Mesothelial cell of epicardium (in vitro differentiated cells): ENCODE data around the gene ZDHHC11. TPM values are rescaled to one million over a fixed set of nuclear protein-coding genes. Genes with fewer than 3 reads are reported as not detected.
"Not testable (repeated sequence)": the region's sequence is repeated elsewhere in the genome, so short reads cannot be mapped to it uniquely, and the experiment has no call there.

Experiments used
- DNase-seq, 2 experiments: peaks; one replicate each; pipeline ENCODE4 v3.0.0; 2021; ENCODE audit warnings: low spot score in 2 of 2; ENCODE audit not compliant: unreplicated experiment in 2 of 2
- H3K27ac Mint-ChIP-seq: 2 replicates; pipeline ENCODE4 v1.8.0; 2021; ENCODE audit warnings: mixed read lengths
- H3K27me3 Mint-ChIP-seq: 2 replicates; pipeline ENCODE4 v1.8.0; 2021; ENCODE audit warnings: low read depth, mixed read lengths
- H3K36me3 Mint-ChIP-seq: 2 replicates; pipeline ENCODE4 v1.8.0; 2021; ENCODE audit warnings: mixed read lengths
- H3K4me1 Mint-ChIP-seq: 2 replicates; pipeline ENCODE4 v1.8.0; 2021; ENCODE audit warnings: mixed read lengths
- H3K4me3 Mint-ChIP-seq: 2 replicates; pipeline ENCODE4 v1.8.0; 2021; ENCODE audit warnings: mild to moderate bottlenecking, moderate library complexity, mixed read lengths
- H3K9me3 Mint-ChIP-seq: 2 replicates; pipeline ENCODE4 v1.8.0; 2021; ENCODE audit warnings: mixed read lengths
- total RNA-seq: library from RNA; stranded (reverse); gene quantifications from 3 replicates; pipeline ENCODE4 v1.2.1, GENCODE V29; 2021

Gene ZDHHC11
- total RNA-seq, 1 donor from 2014 or later, result 11.4 TPM

DNA sequence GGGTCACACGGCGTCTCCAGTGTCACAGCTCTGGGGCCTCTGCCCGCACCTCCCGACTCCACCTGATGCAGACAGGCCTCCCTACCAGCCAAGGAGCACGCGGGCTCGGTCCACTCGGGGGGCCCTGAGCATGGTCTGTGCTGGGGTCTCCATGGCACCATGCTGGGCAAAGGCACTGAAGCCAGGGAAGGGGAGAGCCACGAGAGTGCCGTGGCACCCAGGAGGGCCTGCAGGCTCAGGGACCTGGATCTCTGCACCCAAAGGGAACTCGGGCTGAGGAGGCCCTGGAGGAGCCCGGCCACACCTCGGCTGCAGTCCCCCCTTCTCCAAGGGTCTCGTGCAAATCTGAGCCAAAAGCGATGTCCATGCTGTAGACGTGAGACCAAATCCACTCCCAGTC is 6.4 kb downstream of the ZDHHC11 start:
- not testable (repeated sequence) for H3K9me3 Mint-ChIP-seq, H3K36me3 Mint-ChIP-seq, H3K4me3 Mint-ChIP-seq, H3K27ac Mint-ChIP-seq, DNase-seq, H3K27me3 Mint-ChIP-seq, H3K4me1 Mint-ChIP-seq

DNA sequence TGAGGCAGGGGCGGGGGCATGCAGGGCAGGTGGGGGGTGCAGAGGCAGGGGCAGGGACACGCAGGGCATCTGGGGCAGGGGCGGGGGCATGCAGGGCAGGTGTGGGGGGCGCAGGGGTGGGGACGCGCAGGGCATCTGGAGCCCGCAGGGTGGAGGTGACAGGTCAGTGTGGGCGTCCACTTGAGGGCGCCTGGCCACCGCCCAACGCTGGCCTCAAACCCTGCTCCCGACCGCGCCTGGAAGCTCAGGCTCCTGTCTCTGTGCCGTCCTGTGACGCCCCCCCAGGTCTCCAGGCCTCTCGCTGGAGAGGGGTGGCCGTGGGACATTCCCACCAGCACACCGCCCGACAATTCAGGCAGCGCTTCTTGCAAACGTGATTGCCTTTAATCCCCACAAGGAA is 6.9 kb downstream of the ZDHHC11 start:
- not testable (repeated sequence) for H3K27ac Mint-ChIP-seq, H3K9me3 Mint-ChIP-seq, H3K4me3 Mint-ChIP-seq, H3K4me1 Mint-ChIP-seq, H3K36me3 Mint-ChIP-seq, H3K27me3 Mint-ChIP-seq
- peak in 1 of 2 experiments; percentile 18 for DNase-seq

DNA sequence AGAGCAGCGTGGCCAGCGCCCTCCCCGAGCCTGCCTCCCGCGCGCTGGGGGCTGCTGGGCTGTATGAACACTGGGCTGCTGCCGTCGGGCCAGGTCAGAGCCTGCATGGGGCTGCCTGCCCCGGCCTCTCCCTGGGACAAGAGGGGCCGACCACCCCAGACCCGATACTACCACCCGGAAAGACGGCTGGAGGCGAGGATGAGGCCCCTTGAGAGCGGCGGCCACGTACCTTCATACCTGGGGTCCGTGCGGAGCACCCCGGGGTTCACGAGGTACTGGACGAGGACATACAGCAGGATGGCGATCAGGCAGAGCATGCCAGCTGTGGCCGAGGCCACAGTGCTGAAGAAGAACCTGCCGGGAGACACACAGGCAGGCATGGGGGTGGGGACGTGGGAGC is 7.4 kb downstream of the ZDHHC11 start:
- H3K36me3 Mint-ChIP-seq, H3K27ac Mint-ChIP-seq, H3K4me3 Mint-ChIP-seq, H3K27me3 Mint-ChIP-seq, H3K4me1 Mint-ChIP-seq, H3K9me3 Mint-ChIP-seq: not testable (repeated sequence)
- DNase-seq, result peak in 1 of 2 experiments; percentile 15

DNA sequence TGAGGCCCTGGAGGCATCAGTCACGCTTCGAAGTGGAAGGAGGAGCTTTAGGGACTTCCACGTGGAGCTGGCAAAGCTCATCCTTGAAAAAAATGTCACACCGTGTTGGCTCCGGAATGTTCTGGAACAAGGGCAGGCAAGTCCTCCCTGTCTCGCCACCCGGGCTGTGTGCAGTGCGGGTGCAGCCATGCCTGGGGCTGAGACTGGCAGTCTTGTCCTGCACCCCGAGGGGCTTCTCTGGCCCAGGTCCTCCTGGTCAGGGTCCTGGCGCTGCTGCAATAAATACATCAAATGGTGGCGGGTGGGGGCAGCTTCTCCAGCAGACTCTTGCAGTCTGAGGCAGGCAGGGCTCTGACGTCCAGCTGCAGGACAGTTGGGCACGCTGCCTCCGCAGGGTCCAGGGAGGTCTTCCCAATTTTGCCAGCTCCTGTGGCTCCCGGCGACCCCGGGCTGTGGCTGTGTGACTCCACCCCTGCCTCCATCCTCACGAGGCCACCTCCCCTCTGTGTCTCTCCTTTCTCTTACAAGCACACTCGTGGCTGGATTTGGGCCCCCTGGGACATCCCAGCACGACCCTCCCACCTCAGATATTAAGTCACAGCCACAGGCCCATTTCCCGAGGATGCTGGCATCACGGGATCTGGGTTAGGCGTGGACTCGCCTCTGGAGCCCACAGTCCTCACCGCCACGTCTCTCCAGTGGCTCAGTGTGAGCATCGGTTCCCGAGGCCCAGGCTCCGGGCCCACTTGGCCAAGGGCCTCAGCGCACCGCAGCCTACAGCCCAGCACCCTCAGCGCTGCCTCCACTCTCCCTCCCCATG is 8.2 kb downstream of the ZDHHC11 start:
- not testable (repeated sequence) for H3K36me3 Mint-ChIP-seq, H3K4me1 Mint-ChIP-seq, H3K4me3 Mint-ChIP-seq, H3K27me3 Mint-ChIP-seq, H3K9me3 Mint-ChIP-seq, H3K27ac Mint-ChIP-seq
- DNase-seq, result peak in 1 of 2 experiments; percentile 18

DNA sequence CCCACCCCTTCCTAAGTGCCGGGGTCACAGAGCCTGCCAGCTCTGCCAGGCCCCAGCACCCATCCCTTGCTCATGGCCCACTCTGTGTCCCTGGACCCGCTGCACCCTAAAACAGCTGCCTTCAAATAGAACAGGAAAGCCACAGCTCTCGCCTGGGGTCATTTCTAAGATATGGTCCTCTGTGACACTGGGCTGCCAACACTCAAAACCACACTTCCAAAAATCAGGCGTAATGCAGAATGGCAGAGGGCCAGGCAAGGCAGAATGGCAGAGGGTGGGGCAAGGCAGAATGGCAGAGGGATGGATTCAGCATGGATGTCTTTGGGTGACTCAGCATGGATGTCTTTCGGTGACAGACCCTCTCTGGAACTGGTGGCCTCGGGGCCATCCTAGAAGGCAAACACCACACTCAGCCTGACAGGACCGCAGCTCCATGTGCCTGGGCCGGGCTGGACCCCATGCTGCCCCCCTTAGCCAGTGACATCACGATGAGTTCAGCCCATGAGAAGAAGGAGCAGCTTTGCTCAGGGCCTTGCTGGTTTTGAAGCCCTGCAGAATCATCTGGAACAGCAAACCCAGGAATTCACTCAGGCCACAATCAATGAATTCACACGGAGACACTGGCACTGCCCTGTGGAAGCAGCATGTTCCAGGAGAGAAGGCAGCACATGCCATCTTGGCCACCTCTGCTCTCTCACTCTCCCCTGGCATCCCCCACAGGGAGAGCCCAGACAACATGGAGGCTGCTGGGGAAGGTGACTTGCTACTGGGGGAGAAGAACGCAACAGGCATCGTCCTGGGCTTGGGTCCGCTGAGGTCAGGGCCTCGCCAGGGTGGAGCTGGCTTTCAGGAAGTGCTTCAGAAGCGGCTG is 9.0 kb downstream of the ZDHHC11 start:
- not testable (repeated sequence) for H3K9me3 Mint-ChIP-seq, H3K4me1 Mint-ChIP-seq, H3K36me3 Mint-ChIP-seq, H3K27ac Mint-ChIP-seq, H3K27me3 Mint-ChIP-seq, H3K4me3 Mint-ChIP-seq
- peak in 1 of 2 experiments; percentile 37 for DNase-seq

DNA sequence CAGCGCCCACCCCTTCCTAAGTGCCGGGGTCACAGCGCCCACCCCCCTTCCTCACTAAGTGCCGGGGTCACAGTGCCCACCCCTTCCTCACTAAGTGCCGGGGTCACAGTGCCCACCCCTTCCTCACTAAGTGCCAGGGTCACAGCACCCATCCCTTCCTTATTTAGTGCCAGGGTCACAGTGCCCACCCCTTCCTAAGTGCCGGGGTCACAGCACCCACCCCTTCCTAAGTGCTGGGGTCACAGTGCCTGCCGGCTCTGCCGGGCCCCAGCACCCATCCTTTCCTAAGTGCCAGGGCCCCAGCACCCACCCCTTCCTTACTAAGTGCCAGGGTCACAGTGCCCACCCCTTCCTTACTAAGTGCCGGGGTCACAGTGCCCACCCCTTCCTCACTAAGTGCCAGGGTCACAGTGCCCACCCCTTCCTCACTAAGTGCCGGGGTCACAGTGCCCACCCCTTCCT is 9.8 kb downstream of the ZDHHC11 start:
- not testable (repeated sequence) for H3K9me3 Mint-ChIP-seq, H3K4me1 Mint-ChIP-seq, H3K27ac Mint-ChIP-seq, H3K27me3 Mint-ChIP-seq, H3K4me3 Mint-ChIP-seq, H3K36me3 Mint-ChIP-seq
- DNase-seq, result peak; percentile 11 to 19

DNA sequence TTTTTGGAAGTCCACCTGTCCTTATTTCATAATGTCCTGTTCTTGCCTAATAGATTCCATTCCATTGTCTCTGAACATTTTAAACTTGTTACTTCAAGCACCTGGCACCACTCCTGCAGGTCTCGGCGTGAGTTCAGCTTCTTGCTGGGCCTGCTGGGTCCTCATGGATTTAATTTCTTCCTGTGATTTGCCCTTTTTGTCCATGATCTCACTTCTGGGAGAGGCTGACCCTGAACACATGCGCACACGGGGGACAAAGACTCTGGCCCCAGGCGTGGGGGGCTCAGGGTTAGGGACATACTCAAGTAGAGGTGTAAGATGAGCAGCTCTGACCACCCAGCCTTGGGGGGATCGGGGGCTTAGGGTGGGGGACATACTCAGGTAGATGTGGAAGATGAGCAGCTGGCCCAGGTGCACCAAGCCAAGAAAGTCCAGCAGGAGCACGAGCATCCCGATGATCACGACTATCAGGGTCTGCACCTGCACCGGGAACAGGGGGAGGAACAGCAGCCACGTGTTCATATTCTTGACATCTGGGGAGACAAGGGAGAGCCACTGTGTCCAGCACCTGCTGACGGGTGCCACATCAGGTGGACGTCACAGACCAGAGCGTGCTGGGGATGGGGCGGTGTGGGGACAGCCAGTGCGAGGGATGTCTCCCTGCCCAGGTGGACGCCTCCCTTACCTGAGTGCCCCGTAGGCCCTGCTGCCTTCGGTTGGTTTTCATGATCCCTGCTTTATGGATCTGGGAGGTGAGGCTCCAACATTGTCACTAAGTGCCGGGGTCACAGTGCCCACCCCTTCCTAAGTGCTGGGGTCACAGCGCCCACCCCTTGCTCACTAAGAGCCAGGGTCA is 10.4 kb downstream of the ZDHHC11 start:
- not testable (repeated sequence) for H3K27ac Mint-ChIP-seq, H3K4me1 Mint-ChIP-seq, H3K27me3 Mint-ChIP-seq, H3K36me3 Mint-ChIP-seq, H3K4me3 Mint-ChIP-seq, H3K9me3 Mint-ChIP-seq
- DNase-seq, result peak in 1 of 2 experiments; percentile 34

DNA sequence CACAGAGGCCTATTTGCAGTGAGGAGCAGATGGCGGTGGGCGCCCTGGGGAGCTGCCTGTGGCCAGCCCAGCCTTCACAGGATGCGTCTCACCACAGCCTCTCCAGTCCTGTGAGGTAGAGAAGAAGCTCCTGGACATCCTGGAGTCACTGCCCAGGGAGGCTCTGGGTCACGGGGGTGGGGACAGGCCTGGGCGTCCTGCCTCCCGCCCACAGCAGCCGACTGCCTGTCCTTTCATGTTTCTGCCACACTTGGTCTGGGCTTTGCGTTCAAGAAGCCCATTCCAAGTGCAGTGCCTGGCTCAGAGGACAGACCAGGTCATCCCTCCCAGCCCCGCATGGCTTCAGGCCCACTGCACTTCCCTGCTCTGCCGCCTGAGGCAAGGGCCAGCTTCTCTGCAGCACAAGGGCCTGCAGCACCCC is 12.3 kb downstream of the ZDHHC11 start:
- H3K4me3 Mint-ChIP-seq, H3K27ac Mint-ChIP-seq, H3K4me1 Mint-ChIP-seq, H3K9me3 Mint-ChIP-seq, H3K27me3 Mint-ChIP-seq, H3K36me3 Mint-ChIP-seq: not testable (repeated sequence)
- peak in 1 of 2 experiments; percentile 36 for DNase-seq

DNA sequence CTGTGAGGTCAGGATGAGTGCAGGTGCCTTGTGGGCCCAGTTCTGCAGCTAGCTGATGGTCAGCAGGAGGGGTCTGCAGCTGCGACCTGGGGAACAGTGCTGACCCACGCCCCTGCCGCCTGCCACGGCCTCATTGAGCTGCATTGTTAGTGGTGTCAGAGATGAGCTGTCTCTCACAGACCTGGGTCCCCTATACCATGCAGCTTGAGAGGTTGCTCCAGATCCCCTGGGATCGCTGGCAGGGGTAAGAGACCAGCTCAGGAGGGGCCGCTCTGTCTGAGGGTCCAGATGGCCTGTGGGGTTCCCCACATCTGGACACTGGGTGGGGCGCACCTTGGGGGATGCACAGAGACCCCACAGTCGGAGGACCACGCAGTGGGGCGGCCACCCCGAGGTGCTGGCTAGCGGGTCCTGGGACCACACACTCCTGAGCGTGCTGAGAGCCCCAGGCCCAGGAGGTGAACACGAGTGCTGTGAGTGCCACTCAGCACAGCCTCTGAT is 13.1 kb downstream of the ZDHHC11 start:
- peak in 1 of 2 experiments; percentile 26 for DNase-seq
- not testable (repeated sequence) for H3K36me3 Mint-ChIP-seq

DNA sequence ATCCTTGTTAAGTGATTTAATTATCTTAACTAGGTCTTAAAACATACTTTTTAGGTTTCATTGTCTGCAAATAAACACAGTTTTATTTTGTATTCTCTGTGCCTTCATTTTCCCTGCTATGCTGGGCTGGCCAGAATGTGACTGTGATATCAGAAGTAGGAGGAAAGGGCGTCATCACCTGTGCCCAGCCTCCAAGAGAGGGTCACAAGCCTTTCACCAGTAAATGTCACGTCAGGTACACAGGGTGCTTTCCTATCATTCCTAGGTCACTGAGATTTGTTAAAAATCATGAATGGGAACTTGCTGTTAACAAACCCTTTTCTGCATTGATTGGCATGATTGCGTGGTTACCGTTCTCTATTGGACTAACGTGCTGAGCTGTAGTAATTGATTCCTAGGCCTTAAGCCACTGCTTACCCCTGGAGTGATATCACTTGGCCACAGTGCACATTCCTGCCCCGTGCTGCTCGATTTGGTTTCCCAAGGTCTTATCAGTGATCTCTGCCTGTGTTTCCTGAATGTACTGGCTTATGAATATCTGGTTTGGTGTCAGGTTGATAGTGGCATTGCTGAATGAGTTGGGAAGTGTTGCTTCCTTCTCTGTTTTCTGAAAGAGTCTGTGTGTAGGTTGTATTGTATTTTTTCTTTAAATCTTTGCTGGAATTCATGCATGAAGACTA is 14.7 kb downstream of the ZDHHC11 start:
- not testable (repeated sequence) for H3K9me3 Mint-ChIP-seq, H3K27me3 Mint-ChIP-seq, H3K27ac Mint-ChIP-seq, H3K36me3 Mint-ChIP-seq, H3K4me3 Mint-ChIP-seq, H3K4me1 Mint-ChIP-seq
- DNase-seq, result peak in 1 of 2 experiments; percentile 10

More for the DNA sequence above, 13.1 kb downstream of the ZDHHC11 start:
- H3K4me1 Mint-ChIP-seq, H3K27ac Mint-ChIP-seq, H3K27me3 Mint-ChIP-seq, H3K9me3 Mint-ChIP-seq, H3K4me3 Mint-ChIP-seq: not testable (repeated sequence)

DNA sequence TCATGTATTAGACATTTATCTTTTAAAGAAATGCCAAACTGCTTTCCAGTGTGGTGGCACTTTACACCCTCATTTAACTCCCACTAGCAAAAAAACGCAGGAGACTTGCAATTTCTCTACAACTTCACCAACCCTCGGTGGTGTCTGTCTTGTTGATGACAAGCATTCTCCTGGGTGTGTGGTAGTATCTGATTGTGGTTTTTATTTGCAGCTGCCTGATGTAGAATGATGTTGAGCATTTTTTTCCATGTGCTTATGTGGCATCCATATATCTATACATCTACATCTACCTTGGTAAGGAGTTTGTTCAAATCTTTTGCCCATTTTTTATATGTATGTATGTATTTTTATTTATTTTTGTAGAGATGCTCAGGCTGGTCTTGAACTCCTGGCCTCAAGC is 16.8 kb downstream of the ZDHHC11 start:
- not testable (repeated sequence) for H3K36me3 Mint-ChIP-seq

DNA sequence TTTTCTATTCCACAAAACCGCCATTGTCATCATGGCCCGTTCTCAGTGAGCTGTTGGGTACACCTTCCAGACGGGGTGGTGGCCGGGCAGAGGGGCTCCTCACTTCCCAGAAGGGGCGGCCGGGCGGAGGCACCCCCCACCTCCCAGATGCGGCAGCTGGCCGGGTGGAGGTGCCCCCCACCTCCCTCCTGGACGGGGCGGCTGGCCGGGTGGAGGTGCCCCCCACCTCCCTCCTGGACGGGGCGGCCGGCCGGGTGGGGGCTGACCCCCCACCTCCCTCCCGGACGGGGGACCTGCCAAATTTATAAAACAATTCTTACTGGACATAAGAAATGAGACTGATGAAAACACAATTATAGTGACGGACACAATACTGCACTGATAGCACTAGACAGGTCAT is 22.6 kb downstream of the ZDHHC11 start:
- DNase-seq, H3K36me3 Mint-ChIP-seq, H3K4me3 Mint-ChIP-seq, H3K9me3 Mint-ChIP-seq, H3K27me3 Mint-ChIP-seq, H3K4me1 Mint-ChIP-seq, H3K27ac Mint-ChIP-seq: not testable (repeated sequence)

More for the DNA sequence above, 16.8 kb downstream of the ZDHHC11 start:
- not testable (repeated sequence) for DNase-seq, H3K4me1 Mint-ChIP-seq, H3K4me3 Mint-ChIP-seq, H3K9me3 Mint-ChIP-seq, H3K27ac Mint-ChIP-seq, H3K27me3 Mint-ChIP-seq

DNA sequence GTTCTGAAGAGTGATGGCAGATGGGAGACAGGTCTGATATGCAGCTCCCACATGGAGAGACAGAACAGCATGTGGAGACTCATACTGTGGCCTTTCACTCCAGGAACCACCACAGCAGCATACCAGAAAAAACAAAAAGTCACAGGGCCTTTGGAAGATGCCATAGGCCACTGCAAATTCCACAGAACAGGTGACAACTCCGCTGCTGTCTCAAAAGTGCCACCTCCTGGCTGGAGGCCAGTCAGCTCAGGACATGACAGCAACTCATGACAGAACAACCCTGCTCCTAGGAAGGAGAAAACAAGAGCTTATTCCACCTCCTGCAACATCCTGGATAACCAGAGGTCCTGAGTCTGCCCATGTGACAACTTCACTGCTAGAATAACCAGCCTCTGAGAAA is 25.2 kb downstream of the ZDHHC11 start:
- not testable (repeated sequence) for DNase-seq, H3K4me1 Mint-ChIP-seq, H3K27me3 Mint-ChIP-seq, H3K4me3 Mint-ChIP-seq, H3K27ac Mint-ChIP-seq, H3K9me3 Mint-ChIP-seq
- H3K36me3 Mint-ChIP-seq, result peaks cover 14% of the 10 kb centered on the region
